GM18526 (cell line): ENCODE data around the gene LAMC2.

Source experiments
- POLR2A ChIP-seq: IDR thresholded peaks from 3 replicates; pipeline ENCODE4 v1.6.1; 2011; ENCODE audit not compliant: insufficient read length; ENCODE audit errors: extremely low read depth

Gene LAMC2

GRCh38 chr1:183249941-183250452, 63.9 kb downstream of the LAMC2 start:
- no peak for TF ChIP-seq POLR2A

- no peak for TF ChIP-seq POLR2A
These were observed 65.3 kb downstream of the LAMC2 start for GRCh38 chr1:183251101-183251958.

GRCh38 chr1:183251959-183252450, 65.9 kb downstream of the LAMC2 start:
- no peak for TF ChIP-seq POLR2A

GRCh38 chr1:183255073-183255472, 69.0 kb downstream of the LAMC2 start:
- no peak for TF ChIP-seq POLR2A

GRCh38 chr1:183259924-183260323, 73.9 kb downstream of the LAMC2 start:
- no peak for TF ChIP-seq POLR2A

GRCh38 chr1:183262628-183263200, 76.7 kb downstream of the LAMC2 start:
- no peak for TF ChIP-seq POLR2A

GRCh38 chr1:183263886-183264602, 78.0 kb downstream of the LAMC2 start:
- no peak for TF ChIP-seq POLR2A

GRCh38 chr1:183267646-183268431, 81.8 kb downstream of the LAMC2 start:
- TF ChIP-seq POLR2A: no peak

- no peak for TF ChIP-seq POLR2A
These were observed 84.6 kb downstream of the LAMC2 start for GRCh38 chr1:183270541-183271141.

- no peak for TF ChIP-seq POLR2A
These were observed 86.4 kb downstream of the LAMC2 start for GRCh38 chr1:183272390-183272848.

GRCh38 chr1:183273300-183273699, 87.2 kb downstream of the LAMC2 start:
- TF ChIP-seq POLR2A: no peak

GRCh38 chr1:183274836-183275235, 88.8 kb downstream of the LAMC2 start:
- TF ChIP-seq POLR2A: no peak

GRCh38 chr1:183275322-183275721, 89.3 kb downstream of the LAMC2 start:
- TF ChIP-seq POLR2A: no peak

- no peak for TF ChIP-seq POLR2A
These were observed 90.5 kb downstream of the LAMC2 start for GRCh38 chr1:183276386-183277080.
